ENCODE data around the gene SLC1A7.

SLC1A7 gene

DNA sequence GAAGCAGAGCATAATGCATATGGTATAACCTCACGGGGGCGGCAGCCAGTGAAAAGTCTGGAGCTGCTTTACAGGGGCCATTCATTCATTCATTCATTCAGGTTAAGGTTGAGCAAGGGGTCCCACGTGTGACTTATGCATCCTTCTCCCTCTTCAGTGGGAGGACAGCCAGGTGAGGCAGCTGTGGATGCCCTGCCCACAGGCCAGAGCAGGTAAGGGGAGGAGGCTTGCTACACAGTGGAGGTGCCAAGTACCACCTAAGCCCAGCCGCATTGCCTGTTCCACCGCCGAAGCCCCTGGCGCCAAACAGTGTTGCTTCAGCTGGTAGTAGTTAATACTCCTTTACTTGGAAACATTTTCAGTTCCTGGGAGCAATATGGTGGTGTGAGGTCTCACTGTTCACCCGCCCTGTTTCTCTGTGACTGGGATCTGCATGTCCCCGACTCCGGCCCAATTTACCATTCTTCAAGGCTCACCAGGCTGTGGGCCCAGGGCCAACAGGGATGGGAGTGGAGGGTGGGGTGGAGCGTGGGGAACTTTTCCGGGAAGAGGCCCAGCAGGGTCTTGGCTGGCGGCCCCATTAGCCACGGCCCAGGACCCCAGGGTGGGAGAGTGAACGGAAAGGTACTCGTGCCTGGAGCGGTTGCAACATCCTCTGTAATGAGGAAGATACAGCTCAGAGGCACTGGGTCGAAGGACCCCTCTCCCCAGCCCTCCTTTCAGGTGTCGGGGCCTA, 81.1 kb downstream of the SLC1A7 start:
- Mint-ChIP-seq H3K36me3 (ENCODE audit: low read depth) (no peaks in the 10 kb centered on the region), H3K4me3 (no peak overlapping the region), H3K9me3 (no peaks in the 10 kb centered on the region), H3K4me1 (ENCODE audit: low read depth) (peaks cover 5% of the 10 kb centered on the region), H3K27ac (no peak overlapping the region), H3K27me3 (peaks cover 63% of the 10 kb centered on the region)
- intact Hi-C loops (cut with micrococcal nuclease): no loop called here

DNA sequence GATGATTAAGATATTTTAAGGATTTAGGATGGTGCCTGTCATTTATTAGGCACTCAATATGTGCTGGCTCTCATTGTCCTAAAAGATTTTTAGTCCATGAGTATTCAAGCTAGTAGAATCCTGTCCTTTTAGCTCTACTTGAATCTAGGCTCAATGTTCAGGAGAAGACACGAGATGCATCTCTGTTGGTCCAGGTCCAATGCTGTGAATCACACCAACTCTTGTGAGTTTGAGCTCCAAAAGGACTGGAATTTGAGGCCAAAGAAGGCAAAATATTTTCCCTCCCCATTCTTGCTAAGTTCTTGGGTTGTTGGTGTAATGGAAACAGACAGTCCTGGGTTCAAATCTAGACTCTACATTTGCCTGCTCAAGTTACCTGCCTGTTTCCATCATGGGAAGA, 81.9 kb downstream of the SLC1A7 start:
- no peak overlapping the region for H3K4me3 Mint-ChIP-seq
- H3K36me3 Mint-ChIP-seq (ENCODE audit: low read depth): no peaks in the 10 kb centered on the region
- peaks cover 5% of the 10 kb centered on the region for H3K4me1 Mint-ChIP-seq (ENCODE audit: low read depth)
- peaks cover 62% of the 10 kb centered on the region for H3K27me3 Mint-ChIP-seq
- H3K27ac Mint-ChIP-seq: no peak overlapping the region
- H3K9me3 Mint-ChIP-seq: no peaks in the 10 kb centered on the region
- intact Hi-C loops (cut with micrococcal nuclease): no loop called here

DNA sequence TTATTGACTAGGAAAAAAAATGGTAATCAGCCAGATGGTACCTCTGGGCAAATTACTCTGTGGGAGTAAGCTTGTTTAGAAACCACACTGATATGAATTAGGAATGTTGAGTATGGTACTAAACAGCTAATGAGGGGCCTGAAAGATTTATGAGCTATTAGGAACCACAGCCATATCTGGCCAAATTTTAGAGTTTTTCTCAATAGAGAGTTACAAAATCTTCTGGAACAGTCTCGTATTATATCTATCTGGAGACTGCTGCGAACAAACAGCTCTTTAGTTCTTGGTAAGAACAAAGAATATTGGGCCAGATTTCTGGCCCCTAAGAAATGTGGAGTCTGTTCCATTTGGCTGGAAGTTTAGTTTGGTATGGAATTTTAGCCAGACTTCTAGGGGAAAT, 85.3 kb downstream of the SLC1A7 start:
- intact Hi-C loops (cut with micrococcal nuclease): no loop called here
- H3K36me3 Mint-ChIP-seq (ENCODE audit: low read depth): peaks cover 27% of the 10 kb centered on the region
- H3K27me3 Mint-ChIP-seq: peaks cover 34% of the 10 kb centered on the region
- no peaks in the 10 kb centered on the region for H3K9me3 Mint-ChIP-seq
- H3K27ac Mint-ChIP-seq: no peak overlapping the region
- no peak overlapping the region for H3K4me3 Mint-ChIP-seq
- H3K4me1 Mint-ChIP-seq (ENCODE audit: low read depth): no peaks in the 10 kb centered on the region

DNA sequence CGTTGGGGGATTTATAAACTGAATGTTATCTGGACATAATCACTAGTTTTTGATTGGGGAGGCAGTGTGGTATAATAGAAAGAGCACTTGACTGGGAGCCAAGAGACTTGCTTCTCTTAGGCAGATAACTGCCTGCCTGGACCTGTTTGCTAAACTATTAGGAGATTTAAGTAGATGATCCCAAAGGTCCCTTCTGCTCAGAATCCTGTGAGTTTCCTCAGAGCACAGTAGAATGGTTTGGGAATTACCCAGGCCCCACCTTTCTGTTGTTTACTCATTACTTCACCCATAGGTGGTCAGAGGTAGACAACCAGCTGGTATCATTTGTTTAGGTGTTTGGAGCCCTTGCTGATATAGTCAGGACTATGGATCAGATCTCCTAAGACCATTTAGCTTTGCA, 90.8 kb downstream of the SLC1A7 start:
- Mint-ChIP-seq H3K27me3 (no peaks in the 10 kb centered on the region), H3K4me3 (no peak overlapping the region), H3K36me3 (ENCODE audit: low read depth) (peaks cover 57% of the 10 kb centered on the region), H3K27ac (no peak overlapping the region), H3K9me3 (no peaks in the 10 kb centered on the region), H3K4me1 (ENCODE audit: low read depth) (no peaks in the 10 kb centered on the region)
- intact Hi-C loops (cut with micrococcal nuclease): no loop called here

DNA sequence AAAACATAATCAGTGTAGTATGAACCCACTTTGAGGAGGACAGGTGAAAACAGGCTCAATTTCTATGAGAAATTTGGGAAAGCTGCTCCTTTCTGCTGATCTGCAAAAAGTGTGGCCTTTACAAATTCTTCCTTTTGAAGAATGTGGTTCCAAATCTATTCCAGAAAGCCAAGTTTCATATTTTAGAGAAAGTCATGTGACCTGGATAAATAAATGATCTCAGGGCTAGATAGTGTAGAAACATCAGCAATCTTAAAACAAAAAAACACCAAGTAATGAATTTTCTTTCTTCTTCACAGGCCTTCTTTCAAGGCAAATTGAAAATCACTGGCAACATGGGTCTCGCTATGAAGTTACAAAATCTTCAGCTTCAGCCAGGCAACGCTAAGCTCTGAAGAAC, 92.1 kb downstream of the SLC1A7 start:
- intact Hi-C loops (cut with micrococcal nuclease): no loop called here
- Mint-ChIP-seq H3K27me3 (no peaks in the 10 kb centered on the region), H3K9me3 (no peaks in the 10 kb centered on the region), H3K4me3 (no peak overlapping the region), H3K27ac (no peak overlapping the region), H3K36me3 (ENCODE audit: low read depth) (peaks cover 64% of the 10 kb centered on the region), H3K4me1 (ENCODE audit: low read depth) (no peaks in the 10 kb centered on the region)

DNA sequence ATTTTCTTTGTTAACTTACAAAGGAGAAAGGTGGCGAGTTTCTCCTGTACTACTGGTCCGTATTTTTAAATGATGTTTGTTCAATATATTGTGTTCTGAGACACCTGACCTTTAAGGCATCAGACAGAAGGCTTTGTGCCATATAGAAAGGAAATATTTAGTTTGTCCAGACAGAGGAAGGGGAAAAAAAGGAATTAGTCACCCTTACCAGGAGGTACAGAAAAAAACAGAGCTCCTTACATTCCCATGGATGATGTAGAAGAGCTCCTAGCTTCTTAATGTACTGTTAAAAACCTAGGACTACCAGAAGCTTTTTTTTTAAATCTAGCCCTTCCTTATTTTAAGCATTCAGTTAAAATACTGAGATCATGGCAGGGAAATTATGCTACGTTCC, 92.9 kb downstream of the SLC1A7 start:
- H3K27me3 Mint-ChIP-seq: no peaks in the 10 kb centered on the region
- no peaks in the 10 kb centered on the region for H3K4me1 Mint-ChIP-seq (ENCODE audit: low read depth)
- no peak overlapping the region for H3K4me3 Mint-ChIP-seq
- peaks cover 68% of the 10 kb centered on the region for H3K36me3 Mint-ChIP-seq (ENCODE audit: low read depth)
- intact Hi-C loops (cut with micrococcal nuclease): no loop called here
- H3K27ac Mint-ChIP-seq: no peak overlapping the region
- no peaks in the 10 kb centered on the region for H3K9me3 Mint-ChIP-seq

DNA sequence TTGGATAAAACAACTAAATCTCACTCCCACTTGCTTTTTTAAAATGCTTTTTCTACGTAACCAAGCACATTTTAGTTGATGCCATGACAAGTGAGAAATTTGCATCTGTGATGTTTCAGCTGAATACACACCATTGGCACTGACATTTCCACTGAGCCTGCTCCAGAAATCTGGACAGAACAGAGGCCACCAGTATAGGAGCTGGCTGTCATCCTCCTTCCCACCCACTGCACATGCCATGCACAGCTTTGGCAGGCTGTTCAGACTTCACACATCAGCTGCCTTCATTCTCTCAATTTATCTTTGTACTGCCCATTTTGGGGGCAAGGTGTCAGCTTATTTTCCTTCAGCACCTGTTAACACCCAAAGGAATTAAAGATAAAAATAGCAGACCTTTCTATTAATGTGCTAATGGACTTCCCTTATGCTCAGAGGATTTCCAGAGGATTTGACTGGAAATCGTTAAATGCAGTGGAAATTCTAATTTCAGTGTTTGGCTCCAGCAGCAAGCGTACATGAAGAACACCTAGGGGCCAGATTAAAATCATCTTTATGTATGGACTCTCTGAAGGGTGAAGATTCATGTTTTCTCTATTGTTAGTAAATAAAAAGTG, 93.4 kb downstream of the SLC1A7 start:
- no peaks in the 10 kb centered on the region for H3K9me3 Mint-ChIP-seq
- H3K4me3 Mint-ChIP-seq: no peak overlapping the region
- H3K27ac Mint-ChIP-seq: no peak overlapping the region
- H3K36me3 Mint-ChIP-seq (ENCODE audit: low read depth): peaks cover 63% of the 10 kb centered on the region
- intact Hi-C loops (cut with micrococcal nuclease): no loop called here
- H3K27me3 Mint-ChIP-seq: no peaks in the 10 kb centered on the region
- no peaks in the 10 kb centered on the region for H3K4me1 Mint-ChIP-seq (ENCODE audit: low read depth)

DNA sequence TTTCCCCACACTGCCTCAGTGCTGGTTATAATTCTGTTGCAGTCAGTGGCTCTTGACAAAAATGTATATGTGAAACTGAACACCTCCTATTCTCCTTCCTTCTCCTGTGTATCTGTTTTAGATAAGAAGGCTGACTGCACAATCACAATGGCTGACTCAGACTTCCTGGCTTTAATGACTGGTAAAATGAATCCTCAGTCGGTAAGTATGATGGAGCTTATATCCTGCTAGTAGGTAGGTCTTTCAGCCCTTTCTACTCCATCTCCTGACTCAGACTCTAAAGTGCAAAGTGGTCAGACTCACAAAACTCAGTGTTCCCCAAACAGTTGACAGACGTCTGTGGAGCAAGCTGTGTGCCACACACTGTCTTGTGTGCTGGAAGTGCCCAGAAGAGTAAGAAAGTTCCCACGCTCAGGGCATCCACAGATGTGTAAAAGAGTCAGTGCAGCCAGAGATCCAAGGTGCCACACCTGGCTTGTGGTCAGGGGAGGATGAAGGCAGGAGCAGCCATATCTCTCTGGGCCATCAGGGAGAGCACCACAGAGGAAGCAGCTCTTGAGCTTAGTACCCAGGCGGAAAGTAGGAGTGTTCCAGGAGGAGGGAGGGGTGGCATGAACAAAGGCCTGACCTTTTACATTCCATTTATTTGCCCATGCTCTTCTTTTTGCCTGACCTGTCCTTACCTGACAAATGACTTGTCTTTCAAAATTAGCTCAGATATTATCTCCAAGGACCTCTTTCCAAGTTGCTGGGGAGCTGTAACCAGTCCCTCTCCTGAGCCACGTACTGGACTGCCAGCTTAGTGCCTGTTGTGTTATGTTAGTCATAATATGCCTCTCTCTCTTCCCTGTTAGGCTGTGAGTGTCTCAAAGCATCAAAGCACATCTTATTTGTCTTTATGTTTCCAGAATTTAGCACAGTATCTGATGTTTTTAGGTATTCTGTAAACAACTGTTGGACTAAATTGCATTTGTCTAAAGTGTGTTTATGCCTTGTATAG, 94.4 kb downstream of the SLC1A7 start:
- H3K4me1 Mint-ChIP-seq (ENCODE audit: low read depth): no peaks in the 10 kb centered on the region
- H3K9me3 Mint-ChIP-seq: no peaks in the 10 kb centered on the region
- no peak overlapping the region for H3K27ac Mint-ChIP-seq
- no peak overlapping the region for H3K4me3 Mint-ChIP-seq
- no peaks in the 10 kb centered on the region for H3K27me3 Mint-ChIP-seq
- intact Hi-C loops (cut with micrococcal nuclease): no loop called here
- peaks cover 52% of the 10 kb centered on the region for H3K36me3 Mint-ChIP-seq (ENCODE audit: low read depth)

DNA sequence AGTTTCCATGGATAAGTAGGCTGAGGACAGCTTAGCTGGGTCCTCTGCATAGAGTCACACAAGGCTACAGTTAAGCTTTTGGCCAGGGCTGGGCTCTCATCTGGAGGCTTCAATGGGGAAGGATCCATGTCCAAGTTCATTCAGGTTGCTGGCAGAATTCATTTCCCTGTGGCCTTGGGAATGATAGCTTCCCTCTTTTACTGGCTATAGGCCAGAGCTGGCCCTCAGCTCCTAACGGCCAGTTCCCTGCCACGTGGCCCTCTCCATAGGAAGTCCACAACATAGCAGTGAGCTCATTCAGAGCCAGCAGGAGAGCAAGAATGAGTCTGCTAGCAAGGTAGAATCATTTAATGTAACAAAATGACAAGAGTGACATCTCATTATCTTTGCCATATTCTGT, 95.5 kb downstream of the SLC1A7 start:
- Mint-ChIP-seq H3K27ac (no peak overlapping the region), H3K4me3 (no peak overlapping the region), H3K36me3 (ENCODE audit: low read depth) (peaks cover 52% of the 10 kb centered on the region), H3K9me3 (no peaks in the 10 kb centered on the region), H3K4me1 (ENCODE audit: low read depth) (no peaks in the 10 kb centered on the region), H3K27me3 (no peaks in the 10 kb centered on the region)
- intact Hi-C loops (cut with micrococcal nuclease): no loop called here

DNA sequence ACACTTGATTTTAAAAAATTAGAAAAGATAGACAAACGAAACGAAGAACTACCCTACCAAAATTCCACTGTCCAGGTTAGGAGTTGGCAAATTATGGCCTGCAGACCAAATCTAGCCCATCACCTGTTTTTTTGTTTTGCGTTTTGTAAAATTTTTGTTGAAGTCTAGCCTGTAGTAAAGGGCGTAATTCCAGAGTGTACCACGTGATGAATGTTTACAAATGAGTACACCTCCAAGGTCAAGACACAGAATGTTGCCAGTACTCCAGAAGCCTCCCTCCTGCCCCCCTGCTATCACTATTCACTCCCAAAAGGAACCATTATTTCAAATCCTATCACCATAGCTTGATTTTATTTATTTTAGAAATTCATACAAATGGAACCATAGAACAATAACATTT, 97.5 kb downstream of the SLC1A7 start:
- Mint-ChIP-seq H3K27ac (no peak overlapping the region), H3K9me3 (no peaks in the 10 kb centered on the region), H3K4me3 (no peak overlapping the region), H3K36me3 (ENCODE audit: low read depth) (peaks cover 64% of the 10 kb centered on the region), H3K27me3 (no peaks in the 10 kb centered on the region), H3K4me1 (ENCODE audit: low read depth) (no peaks in the 10 kb centered on the region)
- intact Hi-C loops (cut with micrococcal nuclease): no loop called here

DNA sequence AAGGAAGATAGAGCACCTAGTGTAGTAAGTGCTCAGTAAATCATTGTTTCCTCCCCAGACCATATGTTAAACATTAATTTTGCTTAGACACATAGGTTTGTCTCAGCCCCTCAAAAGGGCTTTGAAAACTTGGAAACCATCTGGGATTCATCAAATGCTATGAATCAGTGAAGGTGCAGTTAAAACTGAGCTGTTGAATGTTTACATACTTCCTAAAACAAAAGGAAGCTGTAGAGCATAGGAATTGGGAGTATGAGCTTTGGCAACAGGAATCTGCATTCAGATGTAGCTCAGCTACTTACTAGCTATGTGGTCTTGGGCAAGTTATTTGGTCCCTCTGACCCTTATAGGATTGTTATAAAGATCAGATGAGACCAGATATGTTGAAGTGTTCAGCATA, 99.2 kb downstream of the SLC1A7 start:
- Mint-ChIP-seq H3K9me3 (no peaks in the 10 kb centered on the region), H3K27ac (no peak overlapping the region), H3K4me3 (no peak overlapping the region), H3K36me3 (ENCODE audit: low read depth) (peaks cover 68% of the 10 kb centered on the region), H3K27me3 (no peaks in the 10 kb centered on the region), H3K4me1 (ENCODE audit: low read depth) (no peaks in the 10 kb centered on the region)
- intact Hi-C loops (cut with micrococcal nuclease): no loop called here

DNA sequence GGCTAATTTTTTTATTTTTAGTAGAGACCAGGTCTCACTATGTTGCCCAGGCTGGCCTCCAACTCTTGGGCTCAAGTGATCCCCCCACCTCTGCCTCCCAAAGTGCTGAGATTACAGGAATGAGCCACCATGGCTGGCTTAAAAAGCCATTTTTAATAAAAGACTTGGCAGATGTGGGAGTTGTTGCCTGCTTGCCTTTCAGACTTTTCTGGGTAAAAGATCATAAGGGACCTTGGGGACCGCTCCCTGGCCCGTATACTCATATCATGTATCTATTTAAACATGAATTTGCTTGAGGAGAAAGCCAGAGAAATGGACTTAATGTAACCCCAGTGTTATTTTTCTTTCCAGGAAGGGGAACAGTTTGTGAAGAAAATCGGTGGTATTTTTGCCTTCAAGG, 103.9 kb downstream of the SLC1A7 start:
- Mint-ChIP-seq H3K4me1 (ENCODE audit: low read depth) (no peaks in the 10 kb centered on the region), H3K27ac (no peak overlapping the region), H3K36me3 (ENCODE audit: low read depth) (peaks cover 53% of the 10 kb centered on the region), H3K4me3 (no peak overlapping the region), H3K9me3 (no peaks in the 10 kb centered on the region), H3K27me3 (no peaks in the 10 kb centered on the region)
- intact Hi-C loops (cut with micrococcal nuclease): no loop called here

Data from dendritic cell treated with granulocyte-macrophage colony-stimulating factor and Interleukin-4, amounts not matched to agents 40 ng/mL and 50 ng/mL, for 4 days (primary cell).